Stimulated activated CD4-positive, alpha-beta T cell treated with anti-CD3 and anti-CD28 coated beads, Interleukin-15, amount 100 ng/mL, for 1 hour (primary cell): ENCODE measurements around the gene MBL2.

Experiments used
- DNase-seq, 2 donors: peaks; one replicate each; pipeline ENCODE4 v3.0.0-alpha.2; 2020; ENCODE audit warnings: low read depth in 1 of 2, low spot score in 1 of 2

Gene MBL2

GRCh38 chr10:52740913-52741675 lies 31.5 kb downstream of the MBL2 start:
- DNase-seq, result peak in 1 of 2 donors; percentile 0

- DNase-seq, result no peak
Observed at GRCh38 chr10:52740155-52740549, 32.4 kb downstream of the MBL2 start.

GRCh38 chr10:52739380-52740154 lies 33.0 kb downstream of the MBL2 start:
- no peak for DNase-seq

- no peak for DNase-seq
Observed at GRCh38 chr10:52738951-52739350, 33.6 kb downstream of the MBL2 start.

GRCh38 chr10:52729271-52730104 lies 43.1 kb downstream of the MBL2 start:
- DNase-seq, result no peak

GRCh38 chr10:52720018-52720417 lies 52.6 kb downstream of the MBL2 start:
- no peak for DNase-seq
